MV-4-11 (cell line): Measurements from ENCODE around the gene MRFAP1.

Experiments
- DNase-seq: peaks from one replicate; lab custom pipeline; 2025; lab: John Stamatoyannopoulos, UW

Gene MRFAP1

GRCh38 chr4:6640292-6641163 is at the start of gene MRFAP1:
Gene MRFAP1, plus strand, starts transcription at chr4:6640685. Its CDS starts 178 bp downstream, at chr4:6640863.
- DNase-seq: peak; percentile 86

GRCh38 chr4:6591313-6591712 is 49.2 kb upstream of the MRFAP1 start:
- no peak for DNase-seq

- no peak for DNase-seq
Observed at GRCh38 chr4:6591781-6592180, 48.7 kb upstream of the MRFAP1 start.

- no peak for DNase-seq
Observed at GRCh38 chr4:6592804-6593563, 47.5 kb upstream of the MRFAP1 start.

GRCh38 chr4:6594341-6594740 is 46.1 kb upstream of the MRFAP1 start:
- no peak for DNase-seq

GRCh38 chr4:6594826-6595355 is 45.6 kb upstream of the MRFAP1 start:
- DNase-seq: no peak

GRCh38 chr4:6595897-6596537 is 44.5 kb upstream of the MRFAP1 start:
- no peak for DNase-seq

GRCh38 chr4:6596948-6597347 is 43.5 kb upstream of the MRFAP1 start:
- no peak for DNase-seq

- no peak for DNase-seq
Observed at GRCh38 chr4:6598127-6598526, 42.4 kb upstream of the MRFAP1 start.

- DNase-seq: no peak
Observed at GRCh38 chr4:6598641-6599040, 41.8 kb upstream of the MRFAP1 start.

GRCh38 chr4:6601661-6602250 is 38.7 kb upstream of the MRFAP1 start:
- DNase-seq: peak; percentile 26

GRCh38 chr4:6602289-6602688 is 38.2 kb upstream of the MRFAP1 start:
- DNase-seq: no peak

- DNase-seq: no peak
Observed at GRCh38 chr4:6603128-6603527, 37.4 kb upstream of the MRFAP1 start.

GRCh38 chr4:6605114-6605513 is 35.4 kb upstream of the MRFAP1 start:
- DNase-seq: no peak

- DNase-seq: no peak
Observed at GRCh38 chr4:6605605-6606004, 34.9 kb upstream of the MRFAP1 start.

GRCh38 chr4:6606465-6607235 is 33.8 kb upstream of the MRFAP1 start:
- DNase-seq: peak; percentile 33

GRCh38 chr4:6607368-6608055 is 33.0 kb upstream of the MRFAP1 start:
- DNase-seq: peak; percentile 17

- no peak for DNase-seq
Observed at GRCh38 chr4:6608758-6609414, 31.6 kb upstream of the MRFAP1 start.

GRCh38 chr4:6609415-6610079 is 30.9 kb upstream of the MRFAP1 start:
- no peak for DNase-seq
